PC-3 (cell line): ENCODE measurements around the gene ZIC4. TPM values are rescaled to one million over a fixed set of nuclear protein-coding genes. Genes with fewer than 3 reads are reported as not detected.

Source experiments
- ATAC-seq: fragments of 200-7000 bp; cut with Tn5 transposase; 2 replicates; pipeline ENCODE4 v1.9.1; 2020; ENCODE audit warnings: mild to moderate bottlenecking, moderate library complexity
- BruUV-seq: library from RNA; stranded (reverse); fragments of 400-500 nt; replicated peaks from 2 replicates; lab custom pipeline; 2021; lab: Mats Ljungman, UMichigan
- CTCF ChIA-PET: fragments of 300-600 bp; sonication (Branson Sonifier 250); formaldehyde crosslinking; loops from one replicate; lab custom pipeline; 2022; ENCODE audit warnings: antibody characterized with exemption; lab: Charles Lee
- POLR2A ChIA-PET: fragments of 300-600 bp; sonication (Branson Sonifier 250); formaldehyde crosslinking; loops from one replicate; lab custom pipeline; 2022; ENCODE audit warnings: antibody characterized with exemption; ENCODE audit not compliant: unreplicated experiment; lab: Charles Lee
- DNase-seq: peaks from one replicate; pipeline ENCODE4 v3.0.0-alpha.2; 2015
- H2AFZ ChIP-seq: fragments of 300-600 bp; sonication (generic); 2 replicates; pipeline ENCODE4 v1.6.0; 2016; ENCODE audit warnings: antibody characterized with exemption, low read length
- H3F3A ChIP-seq: fragments of 300-600 bp; sonication (generic); one replicate; pipeline ENCODE4 v1.6.0; 2017; ENCODE audit warnings: antibody characterized with exemption, low read length, control low read depth, mild to moderate bottlenecking; ENCODE audit not compliant: unreplicated experiment
- H3K27ac ChIP-seq: fragments of 300-600 bp; sonication (generic); 2 replicates; pipeline ENCODE4 v1.5.1; 2016; ENCODE audit warnings: mild to moderate bottlenecking, low read length
- H3K27me3 ChIP-seq: fragments of 300-600 bp; sonication (generic); 2 replicates; pipeline ENCODE4 v1.6.1; 2016; ENCODE audit warnings: low read length, mixed read lengths
- H3K36me3 ChIP-seq: fragments of 300-600 bp; sonication (generic); 2 replicates; pipeline ENCODE4 v1.6.1; 2016; ENCODE audit warnings: low read depth, mixed run types, low read length, mixed read lengths
- H3K4me1 ChIP-seq: fragments of 300-600 bp; sonication (generic); 2 replicates; pipeline ENCODE4 v1.5.1; 2016; ENCODE audit warnings: low read length; ENCODE audit not compliant: insufficient read depth
- H3K4me2 ChIP-seq: fragments of 300-600 bp; sonication (generic); 2 replicates; pipeline ENCODE4 v1.6.0; 2016; ENCODE audit warnings: low read length
- H3K4me3 ChIP-seq: fragments of 300-600 bp; sonication (generic); 2 replicates; pipeline ENCODE4 v1.5.1; 2016; ENCODE audit warnings: mild to moderate bottlenecking, low read length, mixed read lengths
- H3K79me2 ChIP-seq: fragments of 300-600 bp; sonication (generic); 2 replicates; pipeline ENCODE4 v1.6.1; 2017; ENCODE audit warnings: low read length, mixed read lengths
- H3K9ac ChIP-seq: fragments of 300-600 bp; sonication (generic); 2 replicates; pipeline ENCODE4 v1.6.0; 2016; ENCODE audit warnings: mild to moderate bottlenecking, low read length
- H3K9me2 ChIP-seq: fragments of 300-600 bp; sonication (generic); replicated peaks from 2 replicates; pipeline ENCODE4 v1.6.1; 2016; ENCODE audit warnings: mixed run types, low read length, mixed read lengths
- H3K9me3 ChIP-seq: fragments of 300-600 bp; sonication (generic); 2 replicates; pipeline ENCODE4 v1.6.1; 2016; ENCODE audit warnings: low read length, mixed read lengths
- H4K20me1 ChIP-seq: fragments of 300-600 bp; sonication (generic); 2 replicates; pipeline ENCODE4 v1.6.1; 2016; ENCODE audit warnings: low read length, mixed read lengths
- CTCF ChIP-seq: fragments of 300-600 bp; sonication (generic); conservative IDR thresholded peaks from 2 replicates; pipeline ENCODE4 v1.5.1; 2017; ENCODE audit warnings: antibody characterized with exemption, low read depth, mild to moderate bottlenecking, low read length
- EZH2 ChIP-seq: fragments of 300-600 bp; sonication (generic); IDR thresholded peaks from one replicate; pipeline ENCODE4 v1.6.1; 2017; ENCODE audit warnings: antibody characterized with exemption, mild to moderate bottlenecking, low read length; ENCODE audit not compliant: unreplicated experiment
- EZH2phosphoT487 ChIP-seq: fragments of 300-600 bp; sonication (generic); IDR thresholded peaks from 2 replicates; pipeline ENCODE4 v1.6.1; 2018; ENCODE audit warnings: mild to moderate bottlenecking, antibody characterized with exemption, low read length, borderline replicate concordance
- intact Hi-C: fragments of 100-400 bp; cut with micrococcal nuclease; formaldehyde crosslinking; loops from 2 replicates; pipeline ENCODE4 v1.9.0; 2023
- total RNA-seq: library from RNA; depleted of rRNA; stranded (reverse); fragments of >200 nt; gene quantifications from 2 replicates; pipeline ENCODE4 v1.2.3, GENCODE V29; 2014

Gene ZIC4
- total RNA-seq, 1 experiment from 2014 or later: not detected

- no peak for DNase-seq
- peaks cover 60% of the 10 kb centered on the region for H3K27me3 ChIP-seq
- H3F3A ChIP-seq: no peaks in the 10 kb centered on the region
- H3K4me3 ChIP-seq: no peak overlapping the region
- TF ChIP-seq EZH2: no peak
- no peak for TF ChIP-seq EZH2phosphoT487
- TF ChIP-seq CTCF: no peak
- ChIA-PET CTCF (no interaction called here), POLR2A (no interaction called here)
- H3K4me1 ChIP-seq: no peaks in the 10 kb centered on the region
- H4K20me1 ChIP-seq: no peaks in the 10 kb centered on the region
- H3K9me2 ChIP-seq: no peaks in the 10 kb centered on the region
- H3K36me3 ChIP-seq: no peaks in the 10 kb centered on the region
- no peaks in the 10 kb centered on the region for H3K79me2 ChIP-seq
- no TSS peak for BruUV-seq
- intact Hi-C loops: no loop called here
- no peaks in the 10 kb centered on the region for H3K9me3 ChIP-seq
- no peak overlapping the region for H3K4me2 ChIP-seq
- no peak overlapping the region for H3K9ac ChIP-seq
- no peak for ATAC-seq
- H2AFZ ChIP-seq: no peak overlapping the region
- H3K27ac ChIP-seq: no peak overlapping the region
Measured at GRCh38 chr3:147428326-147428725, 22.0 kb upstream of the ZIC4 start.

GRCh38 chr3:147427746-147428145 lies 21.4 kb upstream of the ZIC4 start:
- H3K4me2 ChIP-seq: no peak overlapping the region

More at GRCh38 chr3:147427746-147428145, 21.4 kb upstream of the ZIC4 start:
- no peak overlapping the region for H3K9ac ChIP-seq
- no peaks in the 10 kb centered on the region for H3K9me3 ChIP-seq
- no peaks in the 10 kb centered on the region for H4K20me1 ChIP-seq
- no TSS peak for BruUV-seq
- ATAC-seq (no peak), DNase-seq (no peak)
- POLR2A ChIA-PET: no interaction called here
- H3K36me3 ChIP-seq: no peaks in the 10 kb centered on the region
- H2AFZ ChIP-seq: no peak overlapping the region
- H3K9me2 ChIP-seq: no peaks in the 10 kb centered on the region
- CTCF ChIA-PET: no interaction called here
- no peaks in the 10 kb centered on the region for H3K4me1 ChIP-seq
- H3K79me2 ChIP-seq: no peaks in the 10 kb centered on the region
- TF ChIP-seq EZH2phosphoT487: no peak
- no peak for TF ChIP-seq CTCF
- TF ChIP-seq EZH2: no peak
- H3K27me3 ChIP-seq: peaks cover 60% of the 10 kb centered on the region
- H3F3A ChIP-seq: no peaks in the 10 kb centered on the region
- intact Hi-C loops: no loop called here
- H3K27ac ChIP-seq: no peak overlapping the region
- H3K4me3 ChIP-seq: no peak overlapping the region
